K562 (cell line): ENCODE measurements around the gene SIGLEC1. TPM values are rescaled to one million over a fixed set of nuclear protein-coding genes. Genes with fewer than 3 reads are reported as not detected.

Experiments used
- ATAC-seq: fragments of 200-7000 bp; cut with Tn5 transposase; 3 replicates; pipeline ENCODE4 v1.9.1; 2020; ENCODE audit warnings: moderate library complexity
- BruUV-seq: library from RNA; stranded (reverse); fragments of 400-500 nt; replicated peaks from 2 replicates; lab custom pipeline; 2021; lab: Mats Ljungman, UMichigan
- CTCF ChIA-PET: fragments of 300-600 bp; formaldehyde crosslinking; extraction: SDS; loops from one replicate; lab custom pipeline; 2021; ENCODE audit warnings: low intra/inter-chr PET ratio; lab: Yijun Ruan, JAX
- POLR2A ChIA-PET: fragments of 300-600, 350-650 bp; sonication (Branson Sonifier 250); formaldehyde crosslinking; extraction: SDS; loops from one replicate; lab custom pipeline; 2021; ENCODE audit warnings: antibody characterized with exemption, inconsistent platforms; lab: Yijun Ruan, JAX
- DNase-seq, 4 experiments: peaks; one replicate each; pipeline versions ENCODE4 v3.0.0 to v3.0.0-alpha.2; 2011 to 2018; ENCODE audit warnings: low spot score in 3 of 4, mixed read lengths in 3 of 4; ENCODE audit errors: extremely low read depth in 1 of 4
- FAIRE-seq: peaks from 2 replicates; lab custom pipeline; 2011; peaks lifted over from hg19 to GRCh38; lab: Jason Lieb, UNC
- H2AFZ ChIP-seq: 2 replicates; pipeline ENCODE4 v1.6.0; 2011; ENCODE audit warnings: low read depth, low read length, control low read depth, inconsistent platforms
- H3K27ac ChIP-seq: fragments of 200-600 bp; 3 replicates; pipeline ENCODE4 v1.8.0; 2011; ENCODE audit warnings: low read depth, mild to moderate bottlenecking, control low read depth, inconsistent platforms, low read length, moderate library complexity, mixed read lengths; ENCODE audit errors: extremely low read depth
- H3K27me3 ChIP-seq, 2 experiments: fragments of 300-600 bp in 1 of 2; 2 replicates in 1 of 2; 3 replicates in 1 of 2; pipeline versions ENCODE4 v1.6.0 to v1.8.0; 2011; ENCODE audit warnings: inconsistent platforms in 2 of 2, low read length in 2 of 2, mild to moderate bottlenecking in 1 of 2, mixed read lengths in 1 of 2, moderate library complexity in 1 of 2; ENCODE audit not compliant: control insufficient read depth in 2 of 2, insufficient read depth in 2 of 2
- H3K36me3 ChIP-seq: fragments of 300-600 bp; 3 replicates; pipeline ENCODE4 v1.8.0; 2011; ENCODE audit warnings: mild to moderate bottlenecking, low read length, inconsistent platforms; ENCODE audit not compliant: control insufficient read depth, insufficient read depth
- H3K4me1 ChIP-seq, 2 experiments: fragments of 200-600 bp in 1 of 2; replicated peaks in 1 of 2; 2 replicates in 1 of 2; 3 replicates in 1 of 2; pipeline versions ENCODE4 v1.5.1 to v1.8.0; 2011; ENCODE audit warnings: inconsistent platforms in 2 of 2, low read length in 2 of 2, mild to moderate bottlenecking in 1 of 2, mixed read lengths in 1 of 2, moderate library complexity in 1 of 2; ENCODE audit not compliant: control insufficient read depth in 2 of 2, insufficient read depth in 2 of 2
- H3K4me2 ChIP-seq: 2 replicates; pipeline ENCODE4 v1.6.1; 2011; ENCODE audit warnings: low read length, control low read depth, inconsistent platforms, mixed read lengths; ENCODE audit not compliant: insufficient read depth
- H3K4me3 ChIP-seq: fragments of 200-600 bp; sonication (generic), shearing (Covaris generic); 2 replicates; pipeline ENCODE4 v1.5.1; 2016; ENCODE audit warnings: control low read depth, inconsistent platforms
- H3K79me2 ChIP-seq: fragments of 200-600 bp; 3 replicates; pipeline ENCODE4 v1.8.0; 2011; ENCODE audit warnings: low read length, inconsistent platforms; ENCODE audit not compliant: control insufficient read depth, insufficient read depth
- H3K9ac ChIP-seq, 2 experiments: 2 replicates each; pipeline versions ENCODE4 v1.6.0 to v1.6.1; 2011; ENCODE audit warnings: low read depth in 2 of 2, low read length in 2 of 2, control low read depth in 1 of 2, inconsistent platforms in 1 of 2, mild to moderate bottlenecking in 1 of 2, mixed read lengths in 1 of 2; ENCODE audit not compliant: insufficient read depth in 1 of 2
- H3K9me1 ChIP-seq: one replicate; pipeline ENCODE4 v1.6.0; 2011; ENCODE audit warnings: inconsistent platforms, mild to moderate bottlenecking, low read length, moderate library complexity; ENCODE audit not compliant: control insufficient read depth, insufficient read depth
- H3K9me3 ChIP-seq: replicated peaks from 2 replicates; pipeline ENCODE4 v1.5.1; 2011; ENCODE audit warnings: low read depth, low read length, inconsistent platforms; ENCODE audit not compliant: control insufficient read depth, insufficient read depth
- H4K20me1 ChIP-seq: replicated peaks from 2 replicates; pipeline ENCODE4 v1.6.1; 2011; ENCODE audit warnings: low read length, inconsistent platforms, mixed read lengths; ENCODE audit not compliant: control insufficient read depth, insufficient read depth
- NFRKB ChIP-seq: fragments of 450-650 bp; IDR thresholded peaks from 2 replicates; pipeline ENCODE4 v1.6.1; 2016; ENCODE audit warnings: low read depth
- UBTF ChIP-seq, 2 experiments: IDR thresholded peaks; 2 replicates each; pipeline ENCODE4 v1.6.1; 2012; ENCODE audit warnings: improper control_type of control experiment in 2 of 2, low read depth in 2 of 2, low read length in 2 of 2, borderline replicate concordance in 1 of 2
- ZBTB17 ChIP-seq: fragments of 450-650 bp; formaldehyde crosslinking; IDR thresholded peaks from 2 replicates; pipeline ENCODE4 v1.4.0; 2020; ENCODE audit warnings: mild to moderate bottlenecking
- ZBTB33 ChIP-seq: sonication (generic); formaldehyde crosslinking; IDR thresholded peaks from 2 replicates; pipeline ENCODE4 v1.8.1; 2023; ENCODE audit warnings: mild to moderate bottlenecking, missing genetic modification reagents
- WGBS: fragments of 100-300 bp; shearing (Covaris generic); methylation state at CpG from one replicate; pipeline ENCODE4 v1.1.6; 2016; ENCODE audit warnings: low coverage, mixed read lengths; ENCODE audit not compliant: insufficient coverage; ENCODE audit errors: missing lambda C conversion rate; 5-methylcytosine and 5-hydroxymethylcytosine counted together
- in situ Hi-C: fragments of 300-500 bp; cut with MboI; formaldehyde crosslinking; loops from 4 replicates; pipeline ENCODE4 v1.15.0; 2018; ENCODE audit warnings: inconsistent platforms, mixed read lengths
- intact Hi-C: fragments of 100-400 bp; cut with micrococcal nuclease; formaldehyde crosslinking; loops from 2 replicates; pipeline ENCODE4 v1.14.2; 2022
- polyA plus RNA-seq, 8 experiments: library from polyadenylated mRNA; depleted of rRNA in 4 of 8; stranded (reverse) in 5 of 8; unstranded in 3 of 8; fragments of >200 nt; fragmentation: Nextera tagmentation in 2 of 8; fragmentation: Illumina TruSeq in 1 of 8; extraction: Ambion mirVana in 2 of 8; extraction: Trizol in 1 of 8; gene quantifications; 2 replicates each; pipeline versions ENCODE4 v1.2.1 to v1.2.3, GENCODE V29; 2011 to 2014; ENCODE audit warnings: inconsistent platforms in 1 of 8, missing spikeins in 1 of 8
- total RNA-seq, 7 experiments: library from RNA; depleted of rRNA in 6 of 7; stranded (reverse); fragments of >200 nt in 6 of 7; fragmentation: Illumina TruSeq in 2 of 7; extraction: Trizol in 2 of 7; gene quantifications; 2 replicates each; pipeline versions ENCODE4 v1.2.1 to v1.2.3, GENCODE V29; 2011 to 2021; ENCODE audit warnings: low replicate concordance in 1 of 7

The SIGLEC1 gene
- total and polyA plus RNA-seq, 9 of the 15 experiments (the other 6 are each of a cell fraction or from before 2014, with no cell fraction given): 0.05 to 0.07 TPM; not detected in 7

- Histone ChIP-seq H2AFZ (no peak overlapping the region), H3K9ac (no peak overlapping the region), H3K27ac (no peak overlapping the region), H3K4me1 (peaks cover 0 to 25% of the 10 kb centered on the region in 2 experiments; a peak in 2 of 5 replicates), H3K4me2 (no peak overlapping the region), H3K79me2 (no peaks in the 10 kb centered on the region), H4K20me1 (no peaks in the 10 kb centered on the region), H3K27me3 (no peaks in the 10 kb centered on the region), H3K36me3 (peaks cover 32% of the 10 kb centered on the region; the same call in 2 of the 3 replicates), H3K9me3 (no peaks in the 10 kb centered on the region), H3K4me3 (no peak overlapping the region), H3K9me1 (peaks cover 2% of the 10 kb centered on the region)
- POLR2A ChIA-PET: no interaction called here
- intact Hi-C loops (no loop called here), in situ Hi-C loops (no loop called here)
- CTCF ChIA-PET: no interaction called here
- ATAC-seq (no peak), FAIRE-seq (no peak), DNase-seq (no peak)
- peak; percentile 84 for TF ChIP-seq ZBTB33 (CRISPR knock-in tag)
- no peak for TF ChIP-seq NFRKB
- no TSS peak for BruUV-seq
- 93% methylated on average over 21 of the region's 95 CpGs for WGBS
Observed at GRCh38 chr20:3751675-3752385, 39.4 kb upstream of the SIGLEC1 start.

DNA sequence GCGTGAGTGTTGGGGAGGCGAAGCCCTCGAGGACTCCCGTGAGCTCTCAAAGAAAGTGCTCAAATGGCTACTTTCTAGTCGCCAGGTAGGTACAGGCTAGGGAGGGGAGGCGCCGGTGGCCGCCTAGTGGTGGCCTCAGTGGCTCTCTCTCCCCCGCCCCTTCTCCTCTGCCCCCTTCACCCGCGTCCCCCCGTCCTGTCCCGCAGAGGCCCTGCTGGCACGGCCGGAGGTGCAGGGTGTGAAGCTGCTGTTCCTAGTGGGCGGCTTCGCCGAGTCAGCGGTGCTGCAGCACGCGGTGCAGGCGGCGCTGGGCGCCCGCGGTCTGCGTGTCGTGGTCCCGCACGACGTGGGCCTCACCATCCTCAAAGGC is 38.9 kb upstream of the SIGLEC1 start:
- ChIA-PET POLR2A (no interaction called here), CTCF (no interaction called here)
- Histone ChIP-seq H3K79me2 (no peaks in the 10 kb centered on the region), H3K4me3 (no peak overlapping the region), H4K20me1 (no peaks in the 10 kb centered on the region), H3K9me1 (peaks cover 2% of the 10 kb centered on the region), H3K27ac (no peak overlapping the region), H2AFZ (no peak overlapping the region), H3K4me2 (no peak overlapping the region), H3K36me3 (peaks cover 28% of the 10 kb centered on the region; the same call in 2 of the 3 replicates), H3K9me3 (no peaks in the 10 kb centered on the region), H3K27me3 (no peaks in the 10 kb centered on the region), H3K4me1 (peaks cover 0 to 25% of the 10 kb centered on the region in 2 experiments; a peak in 2 of 5 replicates), H3K9ac (no peak overlapping the region)
- ATAC-seq (no peak), FAIRE-seq (no peak), DNase-seq (no peak)
- BruUV-seq: no TSS peak
- 100% methylated on average over 10 of the region's 31 CpGs for WGBS
- in situ Hi-C loops: no loop called here
- intact Hi-C loops: no loop called here
- TF ChIP-seq UBTF (IDR thresholded peaks at IDR 0.05; ENCODE audit: borderline replicate concordance in 1 of 2, low read depth in 2 of 2, low read length in 2 of 2) (no peak), ZBTB17 (CRISPR knock-in tag) (no peak)
